ENCODE results near the gene EFNA2. TPM values are rescaled to one million over a fixed set of nuclear protein-coding genes. Genes with fewer than 3 reads are reported as not detected.
A peak's percentile ranks its signal among the peaks of the same experiment; 100 is the strongest.

EFNA2 gene
- total RNA-seq, 6 experiments from 2014 or later: 4.2 to 10.3 (median 5.6) TPM

DNA sequence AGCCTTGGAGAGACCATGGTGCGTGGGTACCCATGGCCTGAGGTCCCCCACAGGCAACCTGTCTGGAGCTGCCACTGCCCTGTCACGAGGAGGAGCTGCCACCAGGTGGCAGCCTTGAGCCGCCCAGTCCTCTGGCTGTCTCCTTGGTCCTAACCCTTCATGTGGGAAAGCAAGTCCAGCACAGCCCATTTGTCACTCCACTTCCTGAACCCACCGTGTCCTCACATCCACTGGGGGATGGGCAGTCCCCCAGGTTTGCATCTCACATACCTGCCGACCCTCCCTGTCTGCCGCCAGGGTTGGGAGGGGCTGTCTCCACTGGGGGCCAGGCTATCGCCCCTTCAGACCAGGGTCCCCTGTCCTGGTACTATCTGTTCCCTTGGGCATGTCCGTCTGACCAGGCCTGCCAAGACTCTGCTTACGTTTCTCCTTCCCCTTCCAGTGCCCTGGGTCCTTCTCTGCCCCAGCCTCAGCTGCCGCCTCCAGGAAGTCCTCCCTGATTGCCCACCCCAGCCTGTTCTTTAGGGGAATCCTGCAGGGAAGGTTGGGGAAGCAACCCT lies 5.8 kb upstream of the EFNA2 start:
- Histone ChIP-seq H3K4me1 (peaks cover 0 to 33% (median 14%) of the 10 kb centered on the region in 4 donors), H3K36me3 (peaks cover 0 to 8% (median 2%) of the 10 kb centered on the region in 4 donors), H3K9me3 (no peaks in the 10 kb centered on the region), H3K4me3 (no peak overlapping the region), H3K27me3 (no peaks in the 10 kb centered on the region), H3K27ac (no peak overlapping the region)
- intact Hi-C loops (cut with DNase I): loop anchor here (5.0 to 10.0 kb wide), 3 partner anchors 115 to 225 kb away; no protein-coding TSS in a partner anchor
- DNase-seq (peak; percentile 82 to 88 (median 82)), ATAC-seq (peak; percentile 26 to 40 (median 32))
- TF ChIP-seq, protein P1, sequence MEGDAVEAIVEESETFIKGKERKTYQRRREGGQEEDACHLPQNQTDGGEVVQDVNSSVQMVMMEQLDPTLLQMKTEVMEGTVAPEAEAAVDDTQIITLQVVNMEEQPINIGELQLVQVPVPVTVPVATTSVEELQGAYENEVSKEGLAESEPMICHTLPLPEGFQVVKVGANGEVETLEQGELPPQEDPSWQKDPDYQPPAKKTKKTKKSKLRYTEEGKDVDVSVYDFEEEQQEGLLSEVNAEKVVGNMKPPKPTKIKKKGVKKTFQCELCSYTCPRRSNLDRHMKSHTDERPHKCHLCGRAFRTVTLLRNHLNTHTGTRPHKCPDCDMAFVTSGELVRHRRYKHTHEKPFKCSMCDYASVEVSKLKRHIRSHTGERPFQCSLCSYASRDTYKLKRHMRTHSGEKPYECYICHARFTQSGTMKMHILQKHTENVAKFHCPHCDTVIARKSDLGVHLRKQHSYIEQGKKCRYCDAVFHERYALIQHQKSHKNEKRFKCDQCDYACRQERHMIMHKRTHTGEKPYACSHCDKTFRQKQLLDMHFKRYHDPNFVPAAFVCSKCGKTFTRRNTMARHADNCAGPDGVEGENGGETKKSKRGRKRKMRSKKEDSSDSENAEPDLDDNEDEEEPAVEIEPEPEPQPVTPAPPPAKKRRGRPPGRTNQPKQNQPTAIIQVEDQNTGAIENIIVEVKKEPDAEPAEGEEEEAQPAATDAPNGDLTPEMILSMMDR (IDR thresholded peaks at IDR 0.05): peak; percentile 85 to 98 (median 97)
- TF ChIP-seq POLR2A (IDR thresholded peaks at IDR 0.05): no peak
- 19% methylated on average over 6 of the region's 10 CpGs for WGBS (ENCODE audit: insufficient coverage, low coverage, low lambda C conversion rate, missing lambda C conversion rate)

DNA sequence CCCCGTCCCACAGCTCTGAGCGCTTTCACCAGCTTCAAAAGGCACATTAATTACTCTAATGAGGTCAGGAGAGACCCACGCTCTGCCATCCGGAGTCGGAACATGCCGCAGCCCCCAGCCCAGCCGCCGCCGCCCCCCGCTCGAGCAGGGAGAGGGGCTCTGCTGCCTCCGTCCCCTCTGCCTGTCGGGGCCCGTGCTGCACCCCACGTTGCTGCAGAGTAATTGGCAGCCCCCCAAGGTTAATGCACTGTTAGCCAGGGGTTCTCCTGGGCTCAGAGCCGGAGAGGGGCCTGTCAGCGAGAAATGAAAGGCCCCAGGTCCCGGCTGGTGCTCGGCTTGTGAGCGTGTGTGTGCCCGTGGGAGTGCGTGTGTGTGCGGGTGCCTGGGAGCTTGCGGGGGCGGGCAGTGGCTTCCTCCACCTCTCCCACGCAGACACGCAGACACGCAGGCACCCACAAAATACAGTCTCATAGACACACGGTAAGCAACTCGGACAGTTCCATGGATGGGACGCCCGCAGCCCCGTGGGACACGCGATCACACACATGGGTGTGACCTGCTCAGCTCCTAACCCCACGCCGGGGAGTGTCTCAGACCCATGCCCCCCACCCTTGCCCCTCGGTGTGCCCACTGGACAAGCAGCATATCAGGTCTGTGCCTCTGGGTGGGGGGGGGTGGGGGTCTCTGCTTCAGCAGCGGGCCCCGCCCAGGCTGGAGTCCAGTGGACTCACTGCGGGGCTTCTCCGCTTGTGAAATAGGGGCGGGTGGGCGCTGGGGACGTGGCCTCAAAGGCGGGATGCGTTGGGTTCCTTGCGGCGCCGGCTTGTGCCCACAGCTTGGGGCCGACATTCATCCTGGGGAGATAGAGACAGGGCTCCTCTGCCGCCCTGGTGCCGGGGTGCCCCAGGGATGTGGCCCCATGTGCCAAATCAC lies 4.8 kb upstream of the EFNA2 start:
- H3K9me3 ChIP-seq: no peaks in the 10 kb centered on the region
- TF ChIP-seq, protein P1 (IDR thresholded peaks at IDR 0.05): no peak
- no peak for TF ChIP-seq POLR2A (IDR thresholded peaks at IDR 0.05)
- H3K4me3 ChIP-seq: no peak overlapping the region
- peak in 2 of 3 donors; percentile 29 to 56 for DNase-seq
- no peak overlapping the region for H3K27ac ChIP-seq
- intact Hi-C loops (cut with DNase I): loop anchor here in 1 of 2 donors (10.0 kb wide), 2 partner anchors 114 to 224 kb away; no protein-coding TSS in a partner anchor
- no peaks in the 10 kb centered on the region for H3K27me3 ChIP-seq
- 75% methylated on average over 12 of the region's 53 CpGs for WGBS (ENCODE audit: insufficient coverage, low coverage, low lambda C conversion rate, missing lambda C conversion rate)
- H3K4me1 ChIP-seq: peaks cover 0 to 37% (median 14%) of the 10 kb centered on the region in 4 donors
- no peak for ATAC-seq
- H3K36me3 ChIP-seq: peaks cover 0 to 7% (median 2%) of the 10 kb centered on the region in 4 donors

DNA sequence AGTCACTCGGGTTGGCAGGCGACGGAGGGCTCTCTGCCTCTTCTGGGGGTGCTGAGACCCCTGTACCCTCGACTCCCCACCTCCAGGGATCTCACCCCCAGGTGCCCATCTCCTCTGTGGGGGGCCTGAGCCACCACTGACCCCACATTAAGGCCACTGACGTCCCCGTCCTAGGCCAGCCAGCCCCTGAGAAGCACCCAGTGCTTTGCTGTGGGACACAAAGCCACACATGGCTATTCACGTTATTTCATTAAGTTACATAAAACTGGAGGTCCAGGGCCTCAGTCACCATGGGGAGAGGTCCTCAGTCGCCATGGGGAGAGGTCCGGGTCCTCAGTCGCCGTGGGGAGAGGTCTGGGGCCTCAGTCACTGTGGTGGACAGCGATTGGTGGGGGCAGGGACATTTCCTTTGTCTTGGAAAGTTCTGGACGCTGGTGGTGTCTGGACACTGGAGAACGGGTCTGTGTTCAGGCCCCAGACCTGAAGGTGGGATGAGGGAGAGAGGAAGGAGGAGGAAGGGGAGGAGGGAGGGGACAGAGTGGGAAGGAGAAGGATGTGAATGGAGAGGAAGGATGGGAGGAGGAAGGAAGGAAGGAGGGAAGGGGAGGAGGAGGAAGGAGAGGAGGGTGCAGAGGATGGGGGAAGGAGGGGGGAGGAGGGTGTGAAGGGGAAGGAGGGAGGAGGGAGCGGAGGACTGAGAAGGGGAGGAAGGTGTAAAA lies 3.9 kb upstream of the EFNA2 start:
- no peak overlapping the region for H3K27ac ChIP-seq
- no peaks in the 10 kb centered on the region for H3K27me3 ChIP-seq
- intact Hi-C loops (cut with DNase I): loop anchor here in 1 of 2 donors (10.0 kb wide), 2 partner anchors 113 to 223 kb away; no protein-coding TSS in a partner anchor
- no peaks in the 10 kb centered on the region for H3K9me3 ChIP-seq
- H3K4me1 ChIP-seq: peaks cover 0 to 29% (median 11%) of the 10 kb centered on the region in 4 donors
- no peak overlapping the region for H3K4me3 ChIP-seq
- H3K36me3 ChIP-seq: peaks cover 0 to 7% (median 2%) of the 10 kb centered on the region in 4 donors
- ATAC-seq (no peak), DNase-seq (no peak)
- TF ChIP-seq POLR2A (IDR thresholded peaks at IDR 0.05): no peak
- TF ChIP-seq, protein P1 (IDR thresholded peaks at IDR 0.05): no peak
- WGBS (ENCODE audit: insufficient coverage, low coverage, low lambda C conversion rate, missing lambda C conversion rate): 68% methylated on average over 9 of the region's 15 CpGs

DNA sequence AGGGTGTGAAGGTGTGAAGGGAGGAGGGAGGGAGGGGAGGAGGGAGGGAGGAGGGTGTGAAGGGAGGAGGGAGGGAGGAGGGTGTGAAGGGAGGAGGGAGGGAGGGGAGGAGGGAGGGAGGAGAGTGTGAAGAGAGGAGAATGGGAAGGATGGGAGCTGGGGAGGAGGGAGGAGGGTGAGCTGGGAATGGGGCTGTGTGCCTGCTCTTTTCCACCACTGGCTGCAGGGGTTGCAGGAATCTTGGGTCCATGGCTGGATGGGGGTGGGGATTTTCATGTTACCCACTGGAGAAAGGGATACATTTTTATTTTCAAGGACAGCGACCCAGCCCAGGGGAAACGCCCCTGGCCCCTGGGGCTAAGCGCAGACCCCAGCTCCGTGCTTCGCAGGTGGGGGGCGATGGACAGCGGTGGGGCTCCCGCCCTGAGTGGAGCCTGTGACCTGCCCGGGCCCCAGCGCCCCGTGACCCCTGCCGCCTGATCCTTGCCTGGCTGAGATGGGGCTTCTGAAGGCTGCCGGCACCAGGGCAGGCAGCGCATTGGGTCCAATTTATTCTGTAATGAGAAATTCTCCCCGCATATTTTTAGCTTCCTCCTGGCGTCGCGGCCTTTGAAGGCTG lies 3.0 kb upstream of the EFNA2 start:
- Histone ChIP-seq H3K36me3 (peaks cover 0 to 7% (median 2%) of the 10 kb centered on the region in 4 donors), H3K27me3 (no peaks in the 10 kb centered on the region), H3K4me1 (peaks cover 0 to 29% (median 11%) of the 10 kb centered on the region in 4 donors), H3K27ac (peak overlapping the region in 2 of 3 donors; percentile 70 to 88), H3K9me3 (no peaks in the 10 kb centered on the region), H3K4me3 (peak overlapping the region in 1 of 3 donors; percentile 57)
- TF ChIP-seq, protein P1 (IDR thresholded peaks at IDR 0.05): no peak
- TF ChIP-seq POLR2A (IDR thresholded peaks at IDR 0.05): no peak
- intact Hi-C loops (cut with DNase I): loop anchor here in 1 of 2 donors (10.0 kb wide), 2 partner anchors 112 to 222 kb away; no protein-coding TSS in a partner anchor
- no peak for DNase-seq
- no peak for ATAC-seq
- 26% methylated on average over 6 of the region's 18 CpGs for WGBS (ENCODE audit: insufficient coverage, low coverage, low lambda C conversion rate, missing lambda C conversion rate)
